ENCODE measurements around the gene EPB41L4B.

The EPB41L4B gene

DNA sequence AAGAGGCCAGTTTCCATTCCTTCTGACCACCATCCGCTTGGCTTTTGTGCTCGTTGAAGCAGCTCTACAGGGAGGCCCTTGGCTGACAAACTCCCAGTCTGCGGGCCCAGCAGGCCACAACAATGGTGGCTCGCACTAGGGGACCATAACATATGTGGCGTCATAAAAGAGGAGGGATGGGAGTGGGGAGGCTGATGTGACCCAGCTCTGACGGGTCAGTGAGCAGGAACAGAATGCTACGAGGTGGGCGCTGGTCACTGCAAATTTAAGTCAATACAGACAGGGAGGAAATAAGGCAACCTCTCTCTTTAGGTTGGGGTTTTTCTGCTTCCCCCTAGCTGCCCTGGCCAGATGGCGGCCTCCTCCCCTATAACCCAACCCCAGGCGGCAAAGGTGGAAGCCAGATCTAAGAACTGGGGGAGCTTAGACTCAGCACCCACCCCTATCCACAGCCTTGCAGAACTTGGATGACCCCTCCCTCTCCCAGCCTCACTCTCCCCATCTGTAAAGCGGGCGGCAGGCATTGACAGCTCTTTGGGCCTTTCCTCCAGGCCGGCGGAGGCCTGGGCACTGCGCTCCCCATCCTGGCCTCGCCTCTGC is 154.6 kb downstream of the EPB41L4B start:
- no peak for DNase-seq (ENCODE audit: low read depth)
- TF ChIP-seq, protein P1, sequence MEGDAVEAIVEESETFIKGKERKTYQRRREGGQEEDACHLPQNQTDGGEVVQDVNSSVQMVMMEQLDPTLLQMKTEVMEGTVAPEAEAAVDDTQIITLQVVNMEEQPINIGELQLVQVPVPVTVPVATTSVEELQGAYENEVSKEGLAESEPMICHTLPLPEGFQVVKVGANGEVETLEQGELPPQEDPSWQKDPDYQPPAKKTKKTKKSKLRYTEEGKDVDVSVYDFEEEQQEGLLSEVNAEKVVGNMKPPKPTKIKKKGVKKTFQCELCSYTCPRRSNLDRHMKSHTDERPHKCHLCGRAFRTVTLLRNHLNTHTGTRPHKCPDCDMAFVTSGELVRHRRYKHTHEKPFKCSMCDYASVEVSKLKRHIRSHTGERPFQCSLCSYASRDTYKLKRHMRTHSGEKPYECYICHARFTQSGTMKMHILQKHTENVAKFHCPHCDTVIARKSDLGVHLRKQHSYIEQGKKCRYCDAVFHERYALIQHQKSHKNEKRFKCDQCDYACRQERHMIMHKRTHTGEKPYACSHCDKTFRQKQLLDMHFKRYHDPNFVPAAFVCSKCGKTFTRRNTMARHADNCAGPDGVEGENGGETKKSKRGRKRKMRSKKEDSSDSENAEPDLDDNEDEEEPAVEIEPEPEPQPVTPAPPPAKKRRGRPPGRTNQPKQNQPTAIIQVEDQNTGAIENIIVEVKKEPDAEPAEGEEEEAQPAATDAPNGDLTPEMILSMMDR (IDR thresholded peaks at IDR 0.05; ENCODE audit: insufficient read depth, low read depth, low read length, missing control alignments) = no peak
- H3K4me3 ChIP-seq (ENCODE audit: low read length) = no peak overlapping the region

DNA sequence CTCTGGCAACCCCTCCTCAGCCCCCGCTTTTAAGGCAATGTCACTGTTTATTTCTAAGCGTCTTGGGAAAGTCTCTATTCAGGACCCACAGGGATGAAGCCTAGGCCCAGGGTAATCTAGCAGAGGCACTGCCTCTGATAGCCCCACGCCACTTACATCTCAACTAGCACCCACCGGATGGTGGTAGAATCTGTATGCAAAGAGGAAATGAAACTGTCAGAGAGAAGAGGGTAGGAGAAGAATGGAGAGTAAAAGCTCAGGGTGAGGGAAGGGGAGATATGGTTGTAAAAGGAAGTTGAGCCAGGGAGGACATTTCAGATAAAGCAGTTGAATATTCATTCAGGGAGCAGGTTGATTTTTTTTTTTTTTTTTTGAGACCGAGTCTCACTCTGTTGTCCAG is 156.8 kb downstream of the EPB41L4B start:
- DNase-seq (ENCODE audit: low read depth) = no peak
- TF ChIP-seq, protein P1 (IDR thresholded peaks at IDR 0.05; ENCODE audit: insufficient read depth, low read depth, low read length, missing control alignments) = no peak
- no peak overlapping the region for H3K4me3 ChIP-seq (ENCODE audit: low read length)

DNA sequence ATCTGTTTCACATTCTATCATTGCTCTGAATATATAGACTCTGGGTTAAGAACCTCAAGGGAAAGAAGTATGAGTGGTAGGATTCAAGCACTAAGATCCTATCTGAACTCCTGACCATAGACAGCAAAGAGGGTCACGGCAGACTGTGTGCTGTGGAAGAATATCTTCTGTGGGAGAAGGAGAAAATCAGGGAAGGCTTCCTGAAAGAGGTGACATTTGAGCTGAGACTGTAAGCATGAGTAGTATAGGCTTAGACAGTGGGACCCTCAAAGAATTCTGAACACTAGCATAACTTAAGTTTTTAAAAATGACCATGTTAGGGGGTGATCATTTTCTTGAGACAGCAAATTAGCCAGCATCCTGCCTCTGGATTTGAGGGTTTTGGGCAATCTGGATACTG is 157.7 kb downstream of the EPB41L4B start:
- no peak overlapping the region for H3K4me3 ChIP-seq (ENCODE audit: low read length)
- TF ChIP-seq, protein P1 (IDR thresholded peaks at IDR 0.05; ENCODE audit: insufficient read depth, low read depth, low read length, missing control alignments) = no peak
- no peak for DNase-seq (ENCODE audit: low read depth)

DNA sequence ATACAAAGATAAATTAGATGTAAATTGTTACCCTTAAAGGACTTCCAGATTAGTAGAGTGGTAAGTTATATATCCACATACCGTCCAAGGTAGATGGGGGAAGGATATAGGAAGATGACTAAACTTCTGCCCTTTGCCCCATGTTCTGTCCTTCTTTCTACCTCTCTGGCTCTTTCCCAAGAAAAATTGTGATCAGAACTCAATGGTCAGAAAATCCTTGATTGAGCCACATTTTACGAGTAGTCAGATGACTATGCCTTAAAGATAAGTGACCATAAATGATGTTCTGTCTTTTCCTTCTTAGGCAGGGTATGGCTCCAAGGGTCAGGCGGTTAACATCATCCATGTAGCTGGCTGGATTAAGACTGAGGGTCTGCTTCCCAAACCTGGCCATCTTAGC is 158.2 kb downstream of the EPB41L4B start:
- DNase-seq (ENCODE audit: low read depth) = no peak
- H3K4me3 ChIP-seq (ENCODE audit: low read length) = no peak overlapping the region
- TF ChIP-seq, protein P1 (IDR thresholded peaks at IDR 0.05; ENCODE audit: insufficient read depth, low read depth, low read length, missing control alignments) = no peak

DNA sequence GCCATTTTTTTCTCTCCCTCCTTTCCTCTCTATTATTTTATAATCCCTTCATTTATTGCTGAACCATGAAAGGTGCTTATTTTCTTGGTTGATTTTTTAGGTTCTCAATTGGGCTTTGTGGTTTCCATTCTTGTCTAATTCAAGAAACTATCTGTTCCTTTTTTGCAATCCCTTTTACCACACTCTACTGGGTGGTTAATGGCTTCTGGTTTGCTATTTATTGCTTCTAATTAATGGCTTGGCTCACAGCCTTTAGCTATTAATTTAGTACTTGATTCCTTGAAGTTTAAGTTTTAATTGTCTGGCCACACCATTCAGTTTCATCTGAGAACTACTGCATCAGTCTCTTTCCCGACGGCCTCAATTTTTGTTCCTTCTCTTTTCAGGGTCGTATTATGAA is 159.4 kb downstream of the EPB41L4B start:
- H3K4me3 ChIP-seq (ENCODE audit: low read length) = no peak overlapping the region
- TF ChIP-seq, protein P1 (IDR thresholded peaks at IDR 0.05; ENCODE audit: insufficient read depth, low read depth, low read length, missing control alignments) = no peak

DNA sequence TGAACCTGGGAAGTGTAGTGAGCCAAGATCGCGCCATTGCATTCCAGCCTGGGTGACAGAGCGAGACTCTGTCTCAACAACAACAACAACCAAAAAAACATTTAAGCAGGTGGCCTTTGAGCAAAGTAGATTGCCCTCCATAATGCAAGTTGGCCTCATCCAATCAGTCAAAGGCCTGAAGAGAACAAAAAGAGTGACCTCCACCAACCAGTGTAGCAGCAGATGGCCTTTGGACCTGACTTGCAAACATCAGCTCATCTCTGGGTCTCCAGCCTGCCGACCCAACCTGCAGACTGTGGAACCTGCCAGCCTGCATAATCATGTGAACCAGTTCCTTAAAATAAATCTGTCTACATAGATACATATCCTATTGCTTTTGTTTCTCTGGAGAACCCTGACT is 161.3 kb downstream of the EPB41L4B start:
- no peak overlapping the region for H3K4me3 ChIP-seq (ENCODE audit: low read length)
- TF ChIP-seq, protein P1 (IDR thresholded peaks at IDR 0.05; ENCODE audit: insufficient read depth, low read depth, low read length, missing control alignments) = no peak
- no peak for DNase-seq (ENCODE audit: low read depth)

More for the DNA sequence above, 159.4 kb downstream of the EPB41L4B start:
- DNase-seq (ENCODE audit: low read depth) = no peak

DNA sequence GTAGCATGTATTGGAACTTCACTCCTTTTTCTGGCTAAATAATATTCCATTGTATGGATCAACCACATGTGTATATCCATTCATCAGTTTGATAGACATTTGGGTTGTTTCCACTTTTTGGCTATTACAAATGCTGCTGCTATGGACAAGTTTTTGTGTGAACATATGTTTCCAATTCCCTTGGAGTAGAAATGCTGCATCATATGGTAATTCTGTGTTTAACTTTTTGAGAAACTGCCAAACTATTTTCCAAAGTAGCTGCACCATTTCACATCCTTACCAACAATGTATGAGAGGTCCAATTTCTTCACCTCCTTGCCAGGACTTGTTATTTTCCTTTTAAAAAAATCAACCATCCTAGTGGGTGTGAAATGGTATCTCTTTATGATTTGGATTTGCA is 162.2 kb downstream of the EPB41L4B start:
- no peak overlapping the region for H3K4me3 ChIP-seq (ENCODE audit: low read length)
- TF ChIP-seq, protein P1 (IDR thresholded peaks at IDR 0.05; ENCODE audit: insufficient read depth, low read depth, low read length, missing control alignments) = no peak
- no peak for DNase-seq (ENCODE audit: low read depth)

Measured in epithelial cell of esophagus (primary cell).